CD8-positive, alpha-beta memory T cell (primary cell): ENCODE measurements around the gene EHMT1. TPM values are rescaled to one million over a fixed set of nuclear protein-coding genes. Genes with fewer than 3 reads are reported as not detected.
A peak's percentile ranks its signal among the peaks of the same experiment; 100 is the strongest.

Source experiments
- CTCF ChIA-PET: fragments of 350-600 bp; sonication (Branson Sonifier 250); formaldehyde crosslinking; loops from one replicate; lab custom pipeline; 2021; ENCODE audit warnings: antibody characterized with exemption; lab: Charles Lee
- POLR2A ChIA-PET: fragments of 350-600 bp; sonication (Branson Sonifier 250); formaldehyde crosslinking; loops from one replicate; lab custom pipeline; 2021; ENCODE audit warnings: antibody characterized with exemption; lab: Charles Lee
- DNase-seq, 5 donors: peaks; one replicate each; pipeline versions ENCODE4 v3.0.0 to v3.0.0-alpha.2; 2020 to 2022; ENCODE audit warnings: mixed read lengths in 1 of 5
- H3K27ac ChIP-seq: one replicate; pipeline ENCODE4 v1.7.0; 2013; ENCODE audit warnings: low read depth, mild to moderate bottlenecking, low read length, moderate library complexity
- H3K27me3 ChIP-seq: 2 replicates; pipeline ENCODE4 v1.7.0; 2013; ENCODE audit warnings: low read length, mild to moderate bottlenecking; ENCODE audit not compliant: insufficient read depth, poor library complexity, severe bottlenecking
- H3K36me3 ChIP-seq: 2 replicates; pipeline ENCODE4 v1.7.0; 2013; ENCODE audit warnings: mild to moderate bottlenecking, low read length, moderate library complexity; ENCODE audit not compliant: insufficient read depth
- H3K4me1 ChIP-seq: 2 replicates; pipeline ENCODE4 v1.7.0; 2013; ENCODE audit warnings: mild to moderate bottlenecking, low read length, moderate library complexity; ENCODE audit not compliant: insufficient read depth
- H3K4me3 ChIP-seq: 2 replicates; pipeline ENCODE4 v1.7.0; 2013; ENCODE audit warnings: mild to moderate bottlenecking, low read length
- H3K9me3 ChIP-seq: 2 replicates; pipeline ENCODE4 v1.7.0; 2013; ENCODE audit warnings: mild to moderate bottlenecking, low read length
- H3K27ac Mint-ChIP-seq, 8 donors: one replicate each; pipeline ENCODE4 v1.8.0; 2020 to 2021; ENCODE audit warnings: mixed read lengths in 8 of 8, mild to moderate bottlenecking in 6 of 8, inconsistent platforms in 3 of 8, moderate library complexity in 3 of 8
- H3K27me3 Mint-ChIP-seq, 2 donors: one replicate each; pipeline ENCODE4 v1.8.0; 2020 to 2021; ENCODE audit warnings: mixed read lengths in 2 of 2, mild to moderate bottlenecking in 1 of 2, moderate library complexity in 1 of 2
- H3K36me3 Mint-ChIP-seq, 3 donors: one replicate each; pipeline ENCODE4 v1.8.0; 2020 to 2021; ENCODE audit warnings: mixed read lengths in 3 of 3, inconsistent platforms in 1 of 3, mild to moderate bottlenecking in 1 of 3
- H3K4me1 Mint-ChIP-seq, 3 donors: one replicate each; pipeline ENCODE4 v1.8.0; 2020 to 2021; ENCODE audit warnings: mixed read lengths in 3 of 3, inconsistent platforms in 1 of 3, mild to moderate bottlenecking in 1 of 3
- H3K4me3 Mint-ChIP-seq, 7 donors: one replicate each; pipeline ENCODE4 v1.8.0; 2020 to 2021; ENCODE audit warnings: mixed read lengths in 7 of 7, mild to moderate bottlenecking in 6 of 7, moderate library complexity in 4 of 7, inconsistent platforms in 2 of 7
- H3K9me3 Mint-ChIP-seq, 5 donors: one replicate each; pipeline ENCODE4 v1.8.0; 2020 to 2022; ENCODE audit warnings: mixed read lengths in 5 of 5, mild to moderate bottlenecking in 3 of 5, moderate library complexity in 2 of 5, inconsistent platforms in 1 of 5
- polyA plus RNA-seq: library from polyadenylated mRNA; unstranded; fragments of 300-500 nt; fragmentation: Illumina TruSeq; gene quantifications from one replicate; pipeline ENCODE4 v1.2.3, GENCODE V29; 2021
- total RNA-seq, 2 experiments: library from RNA; stranded (reverse); gene quantifications; one replicate each; pipeline ENCODE4 v1.2.3, GENCODE V29; 2021

The EHMT1 gene
- total and polyA plus RNA-seq, 3 experiments from 2014 or later = 37.0 to 74.6 (median 68.9) TPM

- ChIA-PET POLR2A (no interaction called here), CTCF (no interaction called here)
- peaks cover 27% of the 10 kb centered on the region for H3K4me1 ChIP-seq
- H3K27me3 Mint-ChIP-seq = no peaks in the 10 kb centered on the region
- no peak for DNase-seq
- H3K36me3 Mint-ChIP-seq = peaks cover 0 to 24% (median 0%) of the 10 kb centered on the region in 3 donors
- H3K27ac ChIP-seq = no peak overlapping the region
- no peaks in the 10 kb centered on the region for H3K9me3 ChIP-seq
- no peak overlapping the region for H3K4me3 Mint-ChIP-seq
- H3K9me3 Mint-ChIP-seq = no peaks in the 10 kb centered on the region
- H3K36me3 ChIP-seq = no peaks in the 10 kb centered on the region
- H3K27ac Mint-ChIP-seq = no peak overlapping the region
- H3K27me3 ChIP-seq = no peaks in the 10 kb centered on the region
- H3K4me3 ChIP-seq = no peak overlapping the region
- H3K4me1 Mint-ChIP-seq = peaks cover 14 to 34% (median 17%) of the 10 kb centered on the region in 3 donors
These were observed 4.9 kb upstream of the EHMT1 start for GRCh38 chr9:137613738-137614523.

GRCh38 chr9:137614631-137615386 is 4.0 kb upstream of the EHMT1 start:
- CTCF ChIA-PET = no interaction called here
- peaks cover 0 to 27% (median 0%) of the 10 kb centered on the region in 3 donors for H3K36me3 Mint-ChIP-seq
- H3K27ac ChIP-seq = no peak overlapping the region
- no peak overlapping the region for H3K27ac Mint-ChIP-seq
- POLR2A ChIA-PET = no interaction called here
- no peaks in the 10 kb centered on the region for H3K27me3 Mint-ChIP-seq
- no peak for DNase-seq
- H3K9me3 Mint-ChIP-seq = no peaks in the 10 kb centered on the region
- H3K9me3 ChIP-seq = no peaks in the 10 kb centered on the region
- H3K36me3 ChIP-seq = no peaks in the 10 kb centered on the region
- H3K4me1 ChIP-seq = peaks cover 31% of the 10 kb centered on the region
- peaks cover 19 to 35% (median 21%) of the 10 kb centered on the region in 3 donors for H3K4me1 Mint-ChIP-seq
- H3K4me3 ChIP-seq = no peak overlapping the region
- H3K4me3 Mint-ChIP-seq = no peak overlapping the region
- no peaks in the 10 kb centered on the region for H3K27me3 ChIP-seq

- ChIA-PET CTCF (no interaction called here), POLR2A (no interaction called here)
- H3K36me3 Mint-ChIP-seq = peaks cover 0 to 27% (median 0%) of the 10 kb centered on the region in 3 donors
- no peaks in the 10 kb centered on the region for H3K9me3 Mint-ChIP-seq
- H3K4me1 Mint-ChIP-seq = peaks cover 26 to 42% (median 26%) of the 10 kb centered on the region in 3 donors
- no peak for DNase-seq
- no peak overlapping the region for H3K27ac Mint-ChIP-seq
- no peaks in the 10 kb centered on the region for H3K36me3 ChIP-seq
- no peaks in the 10 kb centered on the region for H3K27me3 ChIP-seq
- H3K27ac ChIP-seq = no peak overlapping the region
- H3K4me1 ChIP-seq = peaks cover 36% of the 10 kb centered on the region
- H3K4me3 Mint-ChIP-seq = peak overlapping the region in 2 of 7 donors; percentile 70 to 88
- H3K27me3 Mint-ChIP-seq = no peaks in the 10 kb centered on the region
- no peaks in the 10 kb centered on the region for H3K9me3 ChIP-seq
- no peak overlapping the region for H3K4me3 ChIP-seq
These were observed 3.4 kb upstream of the EHMT1 start for GRCh38 chr9:137615387-137615871.

GRCh38 chr9:137619240-137620047 is 639 bp downstream of the EHMT1 start:
- Mint-ChIP-seq H3K27ac (peak overlapping the region; percentile 19 to 96 (median 92)), H3K4me3 (peak overlapping the region; percentile 77 to 94 (median 87)), H3K27me3 (no peaks in the 10 kb centered on the region), H3K36me3 (peaks cover 0 to 25% (median 2%) of the 10 kb centered on the region in 3 donors), H3K4me1 (peaks cover 40 to 48% (median 45%) of the 10 kb centered on the region in 3 donors), H3K9me3 (no peaks in the 10 kb centered on the region)
- H3K27ac ChIP-seq = peak overlapping the region; percentile 69
- peaks cover 32% of the 10 kb centered on the region for H3K4me1 ChIP-seq
- peak in 3 of 5 donors; percentile 18 to 37 (median 23) for DNase-seq
- peak overlapping the region; percentile 90 for H3K4me3 ChIP-seq
- CTCF ChIA-PET = interaction anchor here (0.8 to 2.1 kb wide), 5 partner anchors 9 to 40 kb away, joined by 4 to 8 read pairs (median 6); partner anchors contain the start of genes DPH7 and ZMYND19
- no peaks in the 10 kb centered on the region for H3K9me3 ChIP-seq
- no peaks in the 10 kb centered on the region for H3K36me3 ChIP-seq
- POLR2A ChIA-PET = interaction anchor here (0.9 to 2.1 kb wide), 8 partner anchors 9 to 67 kb away, joined by 3 to 20 read pairs (median 6); partner anchors contain the start of genes ARRDC1, MRPL41 and ZMYND19
- no peaks in the 10 kb centered on the region for H3K27me3 ChIP-seq

- H3K4me3 ChIP-seq = peak overlapping the region; percentile 90
- ChIA-PET POLR2A (interaction anchor here (1.1 to 2.1 kb wide), 2 partner anchors 8 to 28 kb away, joined by 9 to 20 read pairs; no protein-coding TSS in a partner anchor), CTCF (interaction anchor here (2.1 kb wide), 1 partner anchor 8 kb away, joined by 7 read pairs; no protein-coding TSS in a partner anchor)
- no peaks in the 10 kb centered on the region for H3K9me3 Mint-ChIP-seq
- no peaks in the 10 kb centered on the region for H3K9me3 ChIP-seq
- H3K36me3 Mint-ChIP-seq = peaks cover 0 to 21% (median 2%) of the 10 kb centered on the region in 3 donors
- H3K4me1 Mint-ChIP-seq = peaks cover 40 to 49% (median 47%) of the 10 kb centered on the region in 3 donors
- H3K27ac Mint-ChIP-seq = peak overlapping the region; percentile 19 to 96 (median 92)
- no peaks in the 10 kb centered on the region for H3K27me3 Mint-ChIP-seq
- no peaks in the 10 kb centered on the region for H3K27me3 ChIP-seq
- peaks cover 34% of the 10 kb centered on the region for H3K4me1 ChIP-seq
- no peaks in the 10 kb centered on the region for H3K36me3 ChIP-seq
- no peak for DNase-seq
- H3K27ac ChIP-seq = peak overlapping the region; percentile 69
- H3K4me3 Mint-ChIP-seq = peak overlapping the region; percentile 77 to 94 (median 87)
These were observed 1.2 kb downstream of the EHMT1 start for GRCh38 chr9:137620048-137620405.

- H3K27me3 Mint-ChIP-seq = no peaks in the 10 kb centered on the region
- Histone ChIP-seq H3K9me3 (no peaks in the 10 kb centered on the region), H3K4me3 (peak overlapping the region; percentile 11), H3K27me3 (no peaks in the 10 kb centered on the region), H3K27ac (no peak overlapping the region), H3K36me3 (no peaks in the 10 kb centered on the region), H3K4me1 (peaks cover 39% of the 10 kb centered on the region)
- POLR2A ChIA-PET = interaction anchor here (1.1 kb wide), 1 partner anchor 27 kb away, joined by 9 read pairs; no protein-coding TSS in a partner anchor
- peaks cover 45 to 55% (median 52%) of the 10 kb centered on the region in 3 donors for H3K4me1 Mint-ChIP-seq
- CTCF ChIA-PET = interaction anchor here (2.1 kb wide), 1 partner anchor 8 kb away, joined by 7 read pairs; no protein-coding TSS in a partner anchor
- peaks cover 0 to 21% (median 2%) of the 10 kb centered on the region in 3 donors for H3K36me3 Mint-ChIP-seq
- no peaks in the 10 kb centered on the region for H3K9me3 Mint-ChIP-seq
- peak overlapping the region in 5 of 8 donors; percentile 50 to 93 (median 90) for H3K27ac Mint-ChIP-seq
- peak overlapping the region; percentile 42 to 87 (median 66) for H3K4me3 Mint-ChIP-seq
- DNase-seq = no peak
These were observed 1.8 kb downstream of the EHMT1 start for GRCh38 chr9:137620581-137620980.

GRCh38 chr9:137621131-137621757 is 2.4 kb downstream of the EHMT1 start:
- DNase-seq = no peak
- Mint-ChIP-seq H3K36me3 (peaks cover 0 to 18% (median 2%) of the 10 kb centered on the region in 3 donors), H3K4me3 (peak overlapping the region; percentile 42 to 81 (median 54)), H3K27me3 (no peaks in the 10 kb centered on the region), H3K9me3 (no peaks in the 10 kb centered on the region), H3K4me1 (peaks cover 45 to 57% (median 54%) of the 10 kb centered on the region in 3 donors), H3K27ac (peak overlapping the region; percentile 17 to 93 (median 62))
- Histone ChIP-seq H3K36me3 (no peaks in the 10 kb centered on the region), H3K4me3 (no peak overlapping the region), H3K27me3 (no peaks in the 10 kb centered on the region), H3K9me3 (no peaks in the 10 kb centered on the region), H3K27ac (no peak overlapping the region), H3K4me1 (peaks cover 40% of the 10 kb centered on the region)
- POLR2A ChIA-PET = no interaction called here
- CTCF ChIA-PET = no interaction called here
